GM19463 (cell line): ENCODE data around the gene NKG7.
A peak's percentile ranks its signal among the peaks of the same experiment; 100 is the strongest.

ENCODE experiments used
- ATAC-seq: cut with Tn5 transposase; IDR thresholded peaks from one replicate; pipeline ENCODE4 v1.9.1; 2021; ENCODE audit warnings: mild to moderate bottlenecking, moderate library complexity; ENCODE audit not compliant: unreplicated experiment

NKG7 gene

DNA sequence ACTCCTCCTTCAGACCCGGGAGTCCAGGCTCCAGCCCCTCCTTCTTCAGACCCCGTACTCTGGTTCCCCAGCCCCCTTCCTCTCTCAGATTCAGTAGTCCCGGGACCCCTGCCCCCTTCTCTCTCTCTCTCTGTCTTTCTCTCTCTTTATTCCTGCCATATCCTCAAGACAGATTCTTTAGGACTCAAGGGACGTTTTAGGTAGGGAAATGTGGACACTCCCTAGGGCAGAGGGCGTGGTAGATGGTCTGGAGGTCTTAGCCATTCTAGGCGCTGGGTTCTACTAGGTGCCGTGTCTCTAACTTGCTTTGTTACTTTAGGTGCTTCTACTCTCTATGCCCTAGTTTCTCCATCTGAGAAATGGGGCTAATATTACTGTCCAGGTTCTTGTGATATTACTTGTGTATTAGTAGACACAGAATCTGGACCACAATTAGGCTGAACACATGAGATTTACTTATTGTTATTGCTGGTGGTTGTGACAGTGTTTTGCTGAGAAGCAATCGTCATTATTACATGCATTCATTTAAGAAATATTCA, 18.7 kb upstream of the NKG7 start:
- no peak for ATAC-seq

DNA sequence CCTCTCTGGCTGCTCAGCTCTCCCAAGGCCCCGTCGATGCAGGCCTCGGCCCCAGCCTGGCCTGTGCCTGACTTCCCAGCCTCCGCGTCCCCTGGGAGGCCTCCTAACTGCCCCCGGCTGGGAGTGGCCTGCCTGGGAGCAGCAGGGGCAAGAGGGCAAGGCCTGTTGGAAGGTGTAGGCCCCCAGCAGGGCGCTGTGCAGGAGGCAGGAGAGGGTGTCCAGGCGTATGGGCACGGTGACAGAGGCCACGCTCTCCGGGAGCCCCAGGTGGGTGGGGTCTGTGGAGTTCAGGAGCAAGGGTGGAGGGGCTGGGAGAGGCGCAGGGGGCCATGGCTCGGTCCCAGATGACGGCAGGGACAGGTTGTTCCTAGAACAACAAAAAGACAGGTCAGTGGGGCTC, 16.7 kb upstream of the NKG7 start:
- no peak for ATAC-seq

DNA sequence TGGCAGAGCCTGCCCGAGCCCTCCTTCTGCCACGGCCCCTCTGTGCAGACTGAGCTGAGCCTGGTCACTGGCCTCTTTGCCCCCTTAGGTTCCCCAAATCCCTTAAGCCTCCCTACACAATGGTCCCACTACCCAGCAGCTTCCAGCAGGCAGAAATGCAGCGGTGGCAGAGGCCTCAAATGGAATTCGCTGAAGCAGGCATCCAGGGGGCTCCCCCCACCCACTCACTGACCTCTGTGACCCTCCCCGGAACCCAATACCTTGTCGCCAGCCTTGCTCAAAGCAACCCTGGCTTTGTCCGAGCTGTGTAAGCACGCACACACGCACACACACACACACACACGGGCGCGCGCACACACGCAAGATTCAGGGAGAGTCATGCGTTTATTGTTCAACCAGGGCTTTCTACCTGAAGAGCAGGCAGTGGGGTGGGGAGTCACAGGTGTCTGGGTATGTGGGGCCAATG, 15.5 kb upstream of the NKG7 start, which contains the start of gene LIM2:
LIM2 (minus strand) TSS at position 51 of the 466 bp plus-strand sequence. CDS start 531 bp downstream, outside the sequence.
- ATAC-seq, result no peak

DNA sequence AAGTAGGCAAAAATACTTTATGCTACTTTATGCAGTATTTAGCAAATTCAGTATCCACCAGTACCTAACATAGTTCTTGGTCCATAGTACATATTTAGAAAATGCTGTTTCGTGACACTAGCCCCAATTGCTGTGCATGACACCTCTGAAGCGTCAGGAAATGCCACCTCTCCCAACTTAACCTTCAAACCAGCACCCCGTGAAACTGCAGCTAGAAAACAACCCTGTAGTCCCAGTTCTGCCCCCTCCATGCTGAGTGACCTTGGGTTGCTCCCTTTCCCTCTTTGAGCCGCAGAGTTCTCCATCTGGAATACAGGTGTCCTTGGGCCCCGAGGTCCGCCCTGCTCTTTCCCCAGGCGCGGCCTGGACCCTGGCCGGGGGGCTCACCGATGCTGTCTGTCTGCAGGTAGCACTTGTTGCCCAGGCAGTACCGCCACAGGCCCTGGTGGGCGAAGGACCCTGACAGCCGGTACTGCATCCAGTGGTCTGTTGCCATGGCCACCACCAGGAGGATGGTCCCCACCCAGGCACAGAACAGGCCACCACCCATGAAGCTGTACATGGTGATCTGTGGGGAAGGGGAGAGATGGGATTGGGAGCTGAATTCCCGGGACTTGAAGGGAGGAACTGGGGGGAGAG, 14.5 kb upstream of the NKG7 start:
- no peak for ATAC-seq

DNA sequence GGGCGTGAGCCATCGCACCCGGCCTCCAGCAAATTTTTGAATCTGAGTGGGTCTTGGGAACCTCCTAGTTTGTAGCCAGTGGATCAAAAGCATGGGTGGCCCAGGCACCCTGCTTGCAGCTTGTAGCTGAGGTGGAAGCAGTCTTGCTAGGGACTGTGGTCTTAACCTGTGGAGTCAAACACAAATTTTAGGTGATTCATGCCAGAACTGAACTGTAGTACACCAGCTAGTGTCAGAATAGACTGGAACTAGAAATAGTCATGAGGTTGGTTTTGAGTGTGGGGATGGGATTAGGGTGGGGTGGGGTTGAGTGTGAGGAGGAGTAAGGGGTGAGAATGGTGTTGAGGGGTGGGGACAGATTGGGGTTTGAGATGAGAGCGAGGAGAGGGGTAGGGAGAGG, 9.6 kb upstream of the NKG7 start:
- ATAC-seq, result no peak

DNA sequence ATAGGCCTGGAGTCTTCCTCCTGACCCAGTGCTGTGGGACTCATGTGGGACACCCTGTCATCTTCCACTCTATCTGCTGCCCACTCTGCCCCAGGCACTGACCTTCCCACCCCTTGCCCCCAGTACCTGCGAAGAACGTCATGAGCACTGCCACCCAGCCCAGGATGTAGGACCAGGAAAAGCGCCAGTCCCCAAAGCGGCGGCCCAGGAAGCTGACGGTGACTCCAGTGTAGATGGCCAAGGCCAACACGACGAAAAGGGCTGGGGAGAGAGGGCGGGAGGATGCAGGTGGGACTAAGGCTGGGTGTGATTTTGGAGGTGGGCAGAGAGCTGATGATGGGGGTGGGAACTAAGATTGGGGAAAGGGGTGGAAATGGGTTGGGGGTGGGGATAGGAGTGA, 7.9 kb upstream of the NKG7 start:
- no peak for ATAC-seq

DNA sequence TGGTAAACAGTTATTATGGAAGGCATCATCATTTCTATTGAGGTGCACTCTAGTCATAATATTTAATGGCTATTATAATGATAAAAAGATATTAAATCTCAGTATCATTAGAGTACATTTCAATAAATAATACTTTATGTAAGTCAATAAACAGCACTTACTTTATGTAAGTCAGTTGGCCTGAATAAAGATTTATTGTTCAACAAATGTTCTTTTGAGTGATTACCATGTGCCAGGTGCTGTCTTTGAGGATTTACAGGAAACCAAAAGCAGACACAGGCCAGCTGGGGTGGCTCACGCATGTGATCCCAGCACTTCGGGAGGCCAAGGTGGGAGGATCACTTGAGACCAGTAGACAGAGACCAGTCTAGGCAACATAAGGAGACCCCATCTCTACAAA, 5.0 kb upstream of the NKG7 start:
- ATAC-seq, result no peak

DNA sequence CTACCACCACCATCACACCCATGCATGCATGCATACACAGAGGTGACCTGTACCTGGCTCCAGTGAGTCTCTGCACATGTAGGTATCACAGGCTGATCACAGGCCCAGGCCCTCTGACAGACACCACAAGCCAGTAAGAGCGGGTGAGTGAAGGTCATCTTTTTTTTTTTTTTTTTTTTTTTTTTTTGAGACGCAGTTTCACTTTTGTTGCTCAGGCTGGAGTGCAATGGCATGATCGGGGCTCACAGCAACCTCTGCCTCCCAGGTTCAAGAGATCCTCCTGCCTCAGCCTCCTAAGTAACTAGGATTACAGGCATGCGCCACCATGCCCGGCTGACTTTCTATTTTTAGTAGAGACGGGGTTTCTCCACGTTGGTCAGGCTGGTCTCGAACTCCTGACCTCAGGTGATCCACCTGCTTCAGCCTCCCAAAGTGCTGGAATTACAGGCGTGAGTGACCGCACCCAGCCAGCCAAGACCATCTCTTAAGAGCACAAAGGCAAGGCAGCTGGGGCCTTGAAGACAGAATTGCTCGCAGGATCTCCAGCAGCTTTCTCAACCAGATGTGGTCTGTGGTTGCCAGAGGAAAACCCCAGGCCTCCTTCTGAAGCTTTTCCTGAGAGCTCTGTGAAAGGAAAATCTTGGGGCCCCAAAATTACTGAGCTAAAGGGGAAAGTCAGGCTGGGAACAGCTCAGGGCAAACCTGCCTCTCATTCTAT, 3.2 kb upstream of the NKG7 start:
- no peak for ATAC-seq

DNA sequence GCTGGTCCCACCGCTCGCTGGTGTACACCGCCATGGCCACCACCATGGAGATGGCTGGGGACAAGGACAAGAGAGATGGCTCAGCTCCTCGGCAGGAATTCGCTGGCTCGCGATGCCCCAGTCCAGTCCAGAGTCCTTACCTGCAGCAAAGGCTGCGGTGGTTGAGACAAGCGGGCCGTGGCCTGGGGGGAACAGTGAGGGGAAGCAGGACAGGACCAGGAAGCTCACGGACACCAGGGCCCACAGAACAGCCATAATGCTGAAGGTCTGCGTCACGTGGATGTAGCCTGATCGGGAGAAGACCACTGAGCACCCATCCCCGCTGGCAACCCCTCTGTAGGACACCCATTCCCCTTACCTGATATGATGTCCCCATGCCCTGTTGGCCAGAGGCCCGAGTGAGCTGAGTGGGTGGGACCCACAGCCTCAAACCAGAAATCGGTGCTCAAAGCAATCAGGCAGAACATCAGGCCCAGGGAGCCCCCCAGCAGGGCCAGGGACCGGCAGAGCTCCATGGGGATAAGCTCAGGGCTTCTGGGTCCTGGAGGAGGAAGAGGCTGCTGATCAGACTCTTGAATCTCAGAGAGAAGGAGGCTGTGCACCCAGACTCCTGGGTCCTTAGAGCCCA, 319 bp downstream of the NKG7 start:
- no peak for ATAC-seq

DNA sequence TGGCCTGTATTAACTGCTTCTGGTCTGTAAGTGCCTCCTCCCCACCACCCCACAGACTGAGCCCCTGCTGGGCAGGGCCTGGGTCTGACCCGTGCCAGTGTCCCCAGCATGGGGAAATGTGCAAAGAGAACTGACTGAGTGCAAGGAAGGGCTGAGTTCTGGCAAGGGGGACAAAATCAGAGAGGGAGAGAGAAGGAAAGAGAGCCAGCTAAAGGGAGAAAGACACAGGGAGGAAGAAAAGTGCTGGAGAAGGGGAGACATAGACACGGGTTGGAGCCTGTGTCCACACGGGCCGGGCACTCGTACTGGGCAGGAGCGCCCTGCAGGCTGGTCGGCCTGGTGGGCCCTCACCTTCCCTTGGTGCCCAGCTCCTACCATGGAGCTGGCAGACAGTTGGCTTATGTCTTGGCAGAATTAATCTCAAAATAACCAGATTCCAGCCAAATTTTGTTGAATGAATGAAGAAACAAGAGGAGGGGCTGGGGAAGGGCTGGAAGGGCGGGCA, 1.2 kb downstream of the NKG7 start:
- ATAC-seq, result no peak

DNA sequence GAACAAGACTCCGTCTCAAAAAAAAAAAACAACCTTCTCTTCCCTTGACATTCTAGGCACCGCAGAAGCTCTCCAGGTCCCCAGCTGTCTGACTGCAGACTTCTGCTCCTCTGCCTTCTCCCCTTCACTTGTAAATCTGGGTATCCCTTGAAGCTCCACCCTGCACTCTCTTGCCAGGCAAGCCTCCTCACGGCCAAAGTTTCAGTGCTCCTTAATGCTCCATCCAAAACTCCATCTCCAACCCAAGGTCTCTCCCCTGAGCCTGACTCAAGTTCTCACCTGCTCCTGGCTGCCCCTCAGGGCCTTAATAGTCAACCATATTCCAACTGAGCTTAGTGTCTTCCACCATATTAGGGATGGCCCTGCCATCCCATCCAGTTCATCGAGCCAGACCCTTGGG, 2.2 kb downstream of the NKG7 start:
- ATAC-seq, result no peak

DNA sequence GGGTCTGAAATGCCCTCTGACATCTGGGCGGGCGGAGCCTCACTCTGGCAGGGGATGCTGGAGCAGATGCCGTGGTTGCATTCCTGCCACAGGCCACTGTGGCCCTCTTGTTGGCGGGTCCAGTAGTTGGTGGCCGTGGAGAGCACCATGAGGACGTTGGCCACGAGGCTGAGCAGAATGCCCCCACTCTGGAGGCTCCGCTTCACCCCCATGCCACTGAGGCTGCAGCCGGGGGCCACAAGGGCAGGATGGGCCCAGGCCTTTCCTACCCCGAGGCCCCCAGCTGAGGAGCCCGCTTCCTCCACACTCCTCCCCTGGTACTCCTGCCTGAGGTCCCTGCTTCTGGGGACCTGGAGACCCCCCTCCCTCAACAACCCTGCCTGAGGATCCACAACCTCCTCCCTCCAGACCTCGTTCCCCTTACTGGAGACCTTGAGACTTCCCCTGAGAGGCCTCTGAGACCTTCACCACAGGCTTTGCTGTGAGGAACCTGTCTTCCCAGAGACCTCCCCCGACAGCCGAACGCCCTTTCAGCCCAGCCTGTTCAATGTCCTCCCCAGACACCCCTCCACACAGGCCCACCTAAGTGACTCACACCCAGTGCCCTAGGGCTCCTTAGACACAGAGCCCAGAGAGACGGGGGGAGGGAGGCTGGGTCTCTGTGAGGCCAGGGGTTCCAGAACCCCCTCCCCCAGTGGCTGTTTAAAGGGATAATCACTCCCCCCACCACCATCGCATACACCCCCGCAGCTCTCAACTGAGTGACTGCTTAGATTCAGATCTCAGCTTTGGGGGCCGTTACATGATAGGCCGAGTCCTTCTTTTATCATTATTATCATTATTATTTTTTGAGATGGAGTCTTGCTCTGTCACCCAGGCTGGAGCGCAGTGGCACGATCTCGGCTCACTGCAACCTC, 3.8 kb downstream of the NKG7 start, which contains the start of gene CLDND2:
CLDND2 (minus strand) TSS at position 638 of the 917 bp plus-strand sequence; CDS start at position 212, 426 bp downstream.
- ATAC-seq, result no peak

DNA sequence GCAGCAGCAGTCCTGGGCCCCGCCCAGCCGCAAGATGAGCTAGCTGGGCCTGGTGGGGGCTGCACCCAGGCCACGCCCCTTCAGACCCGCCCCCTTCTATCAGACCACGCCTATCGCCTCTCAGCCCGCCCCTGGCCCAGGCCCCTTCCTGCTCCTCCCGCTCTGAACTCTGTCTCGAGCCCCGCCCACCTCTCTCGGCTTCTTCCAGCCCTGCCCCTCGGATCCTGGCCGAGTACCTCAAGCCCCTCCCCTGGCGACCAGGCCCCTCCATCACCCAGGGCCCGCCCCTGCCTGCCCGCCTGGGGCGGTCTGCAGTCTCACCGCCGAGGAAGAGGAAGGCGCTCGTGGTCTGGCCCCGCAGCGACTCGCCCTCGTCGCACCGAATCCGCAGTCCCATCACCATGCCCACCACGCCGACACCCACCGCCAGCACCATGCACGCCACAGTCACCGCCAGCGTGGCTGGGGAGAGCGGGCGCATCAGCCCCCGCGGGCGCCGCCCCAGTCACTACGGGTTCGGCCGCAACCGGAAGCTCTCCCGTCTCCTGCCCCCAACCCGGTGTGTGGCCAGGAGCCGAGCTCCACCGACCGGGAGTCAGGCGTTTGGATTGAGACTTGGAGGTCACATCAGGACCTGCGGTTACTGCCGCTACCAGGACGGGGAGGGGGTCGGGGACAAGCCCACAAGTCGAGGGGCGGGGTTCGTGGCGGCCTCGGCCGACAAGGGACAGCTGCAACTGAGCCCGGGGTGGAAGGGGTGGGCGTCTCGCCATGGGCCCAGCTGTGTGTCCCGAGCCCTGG, 4.7 kb downstream of the NKG7 start:
- ATAC-seq, result peak; percentile 73

DNA sequence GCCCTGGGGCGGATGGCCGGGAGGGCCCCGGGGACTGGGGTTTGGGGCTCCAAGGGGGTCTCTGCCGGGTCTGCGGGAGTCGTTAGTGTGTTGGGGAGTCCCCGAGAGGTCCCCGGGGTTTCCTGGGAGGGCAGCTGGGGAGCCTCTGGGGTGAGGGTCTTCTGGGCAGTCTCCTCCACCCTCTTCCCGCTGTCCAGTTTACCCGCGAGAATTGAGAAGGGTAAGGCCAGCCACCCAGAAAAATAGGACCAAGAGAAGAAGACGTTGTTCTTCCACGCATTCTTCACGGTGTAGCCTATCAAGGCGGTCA, 5.2 kb downstream of the NKG7 start:
- ATAC-seq, result no peak

DNA sequence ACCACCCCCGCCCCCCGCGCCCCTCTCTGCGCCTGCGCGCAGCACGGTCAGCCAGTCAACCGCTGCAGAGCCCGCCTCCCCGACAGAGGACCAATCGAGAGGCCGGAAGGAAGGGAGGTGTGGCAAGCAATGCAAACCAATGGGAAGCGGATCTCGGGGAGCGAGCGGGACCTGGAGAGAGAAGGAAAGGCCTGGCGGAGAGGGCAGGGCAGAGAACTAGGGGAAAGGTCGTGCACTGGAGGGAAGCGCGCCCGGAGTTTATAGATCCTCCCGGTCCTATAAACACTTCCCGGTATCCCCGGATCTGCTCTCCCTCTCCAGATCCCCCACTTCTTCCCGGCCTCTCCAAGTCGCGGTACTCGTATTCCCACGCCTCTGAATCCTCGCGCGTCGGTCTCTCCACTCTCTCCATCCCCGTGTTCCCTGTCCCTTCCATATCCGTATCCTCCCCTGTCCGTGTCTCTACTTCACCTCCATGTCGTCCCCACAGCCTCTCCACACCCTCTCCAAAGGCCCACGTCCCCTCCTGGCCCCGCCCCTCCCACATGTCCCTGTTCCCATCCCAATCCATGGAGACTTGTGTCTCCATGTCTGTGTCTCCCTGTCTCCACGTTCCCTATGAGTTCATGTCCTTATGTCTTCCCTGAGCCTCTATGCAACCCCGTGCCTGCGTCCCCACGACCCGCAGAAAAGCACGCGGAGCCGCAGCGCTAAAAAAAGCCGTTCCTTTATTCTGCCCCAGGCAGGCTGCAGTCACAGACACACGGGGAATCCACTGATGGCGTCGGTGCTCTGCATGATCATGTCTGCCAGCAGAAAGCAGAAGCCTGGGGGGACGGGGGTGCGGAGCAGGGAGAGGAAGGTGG, 5.8 kb downstream of the NKG7 start:
- peak; percentile 48 for ATAC-seq

DNA sequence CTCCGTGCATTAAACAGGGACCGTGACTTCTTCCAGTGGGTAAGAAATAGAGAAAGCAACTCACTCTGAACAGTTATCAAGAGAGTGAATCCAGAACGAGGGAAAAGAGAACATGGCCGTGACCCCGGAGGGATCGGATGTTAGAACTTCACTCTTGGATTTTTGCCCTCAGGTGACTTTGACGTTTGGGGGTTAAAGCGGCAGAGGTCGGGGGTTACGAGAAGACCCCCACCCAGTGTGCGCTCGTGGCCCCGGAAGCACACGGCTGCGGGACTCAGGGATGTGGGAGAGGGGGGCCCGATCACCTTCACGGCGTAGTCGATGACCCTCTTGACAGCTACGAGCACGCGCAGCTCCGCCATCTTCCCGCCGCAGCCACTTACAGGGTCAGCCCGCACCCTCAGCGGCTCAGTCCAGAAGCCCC, 6.5 kb downstream of the NKG7 start, which contains the start of gene ETFB:
ETFB (minus strand) TSS at position 424 of the 424 bp plus-strand sequence; CDS start at position 362, 62 bp downstream.
- no peak for ATAC-seq

DNA sequence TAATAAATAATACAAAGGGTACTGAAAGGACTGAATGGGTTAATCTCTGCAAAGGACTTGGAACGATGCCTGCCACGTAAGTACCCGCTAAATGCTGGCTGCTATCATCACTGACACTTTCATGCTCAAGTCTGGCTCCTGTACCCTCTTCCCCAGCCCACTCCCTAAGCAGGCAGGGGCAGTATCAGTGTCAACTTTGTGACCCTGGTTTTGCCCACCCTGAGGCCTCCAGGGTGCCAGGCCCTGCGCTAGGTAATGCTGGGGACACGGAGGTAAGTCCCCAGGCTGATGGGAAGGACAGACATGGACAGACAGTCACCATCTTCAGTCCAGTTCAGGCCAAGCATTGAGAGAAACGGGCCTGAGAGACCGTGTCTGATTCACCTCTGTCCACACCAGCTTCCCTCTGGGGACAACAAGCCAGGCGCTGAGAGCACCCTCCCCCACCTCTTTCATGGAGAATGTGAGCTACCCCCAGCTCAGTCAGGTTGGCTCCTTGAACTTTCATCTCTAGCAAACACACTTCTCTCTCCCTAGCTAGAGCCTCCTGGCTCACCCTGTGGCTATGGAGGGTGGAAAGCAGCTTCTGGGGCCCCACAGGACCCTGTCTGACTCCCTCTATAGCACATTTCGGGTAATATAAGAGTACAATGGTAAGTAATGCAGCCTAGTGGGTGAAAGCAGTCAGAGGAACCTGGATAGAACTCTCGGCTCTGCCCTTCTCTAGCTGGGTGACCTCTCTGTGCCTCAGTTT, 7.1 kb downstream of the NKG7 start:
- ATAC-seq, result no peak
